IPS-18a (cell line): ENCODE data around the gene ZIC2.

Source experiments
- H3K27ac ChIP-seq: one replicate; pipeline ENCODE4 v1.5.1; 2013; ENCODE audit warnings: low read length
- H3K27me3 ChIP-seq: one replicate; pipeline ENCODE4 v1.6.1; 2013; ENCODE audit warnings: mild to moderate bottlenecking, low read length; ENCODE audit not compliant: control insufficient read depth, insufficient read depth
- H3K36me3 ChIP-seq: one replicate; pipeline ENCODE4 v1.6.1; 2013; ENCODE audit warnings: low read depth, low read length; ENCODE audit not compliant: control insufficient read depth
- H3K4me1 ChIP-seq: one replicate; pipeline ENCODE4 v1.6.1; 2013; ENCODE audit warnings: low read depth, low read length; ENCODE audit not compliant: control insufficient read depth
- H3K4me3 ChIP-seq: one replicate; pipeline ENCODE4 v1.5.1; 2013; ENCODE audit warnings: low read length
- H3K9ac ChIP-seq: one replicate; pipeline ENCODE4 v1.6.1; 2013; ENCODE audit warnings: mild to moderate bottlenecking, low read length, moderate library complexity
- H3K9me3 ChIP-seq: one replicate; pipeline ENCODE4 v1.6.1; 2013; ENCODE audit warnings: low read depth, low read length; ENCODE audit not compliant: control insufficient read depth

Gene ZIC2

DNA sequence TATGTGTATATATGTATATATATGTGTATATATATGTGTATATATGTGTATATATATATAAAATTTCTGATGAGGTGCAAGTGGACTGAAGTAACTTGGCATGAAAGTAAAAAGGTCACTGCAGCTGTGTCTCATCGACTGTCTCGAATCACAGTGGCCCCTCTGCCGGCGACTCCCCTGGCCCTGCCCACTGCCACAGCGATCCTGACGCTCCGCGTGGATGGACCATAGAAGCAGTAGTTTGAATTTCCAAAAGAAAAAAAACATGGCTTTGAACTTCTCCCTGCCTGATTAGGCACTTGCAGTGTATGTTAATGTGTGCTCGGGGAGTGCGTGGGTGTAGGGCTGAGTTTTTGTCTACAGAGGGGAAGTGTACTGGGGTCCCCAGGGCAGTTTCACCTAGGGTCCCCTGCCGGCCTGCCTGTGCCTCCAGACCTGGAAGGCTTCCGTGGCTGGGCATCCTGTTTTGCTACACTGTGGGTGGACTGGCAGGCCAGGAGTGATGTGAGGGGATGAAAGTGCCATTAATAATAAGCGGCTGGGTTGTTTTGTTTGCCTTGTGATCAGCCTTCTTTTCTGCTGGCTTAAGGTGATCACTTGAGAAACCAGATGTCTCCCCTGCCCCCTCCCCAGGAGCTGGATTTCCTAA lies 20.8 kb upstream of the ZIC2 start:
- Histone ChIP-seq H3K9me3 (no peaks in the 10 kb centered on the region), H3K4me3 (peak overlapping the region; percentile 63), H3K4me1 (peaks cover 54% of the 10 kb centered on the region), H3K9ac (no peak overlapping the region), H3K36me3 (peaks cover 30% of the 10 kb centered on the region), H3K27ac (no peak overlapping the region), H3K27me3 (peaks cover 76% of the 10 kb centered on the region)

DNA sequence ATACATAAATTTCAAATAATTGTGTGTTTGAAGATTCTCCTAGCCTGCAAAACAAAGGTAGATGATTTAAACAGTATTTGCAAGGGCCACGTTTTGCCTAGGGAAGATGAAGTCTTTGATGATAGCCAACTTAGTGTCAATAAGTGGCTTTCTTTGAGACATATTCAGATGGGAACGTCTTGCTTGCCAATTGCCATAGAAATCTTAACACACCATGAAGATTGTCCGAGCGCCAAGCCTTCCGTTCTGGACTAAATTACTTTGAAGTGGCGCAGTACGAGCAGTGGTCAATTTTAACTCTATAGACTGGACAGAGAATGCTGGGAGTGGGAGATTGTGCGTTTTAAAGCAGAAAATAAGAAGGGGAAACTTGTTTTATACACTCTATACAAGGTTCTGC lies 19.9 kb upstream of the ZIC2 start:
- no peak overlapping the region for H3K9ac ChIP-seq
- no peak overlapping the region for H3K4me3 ChIP-seq
- H3K4me1 ChIP-seq: peaks cover 62% of the 10 kb centered on the region
- no peak overlapping the region for H3K27ac ChIP-seq
- H3K36me3 ChIP-seq: peaks cover 38% of the 10 kb centered on the region
- H3K27me3 ChIP-seq: peaks cover 68% of the 10 kb centered on the region
- H3K9me3 ChIP-seq: no peaks in the 10 kb centered on the region

DNA sequence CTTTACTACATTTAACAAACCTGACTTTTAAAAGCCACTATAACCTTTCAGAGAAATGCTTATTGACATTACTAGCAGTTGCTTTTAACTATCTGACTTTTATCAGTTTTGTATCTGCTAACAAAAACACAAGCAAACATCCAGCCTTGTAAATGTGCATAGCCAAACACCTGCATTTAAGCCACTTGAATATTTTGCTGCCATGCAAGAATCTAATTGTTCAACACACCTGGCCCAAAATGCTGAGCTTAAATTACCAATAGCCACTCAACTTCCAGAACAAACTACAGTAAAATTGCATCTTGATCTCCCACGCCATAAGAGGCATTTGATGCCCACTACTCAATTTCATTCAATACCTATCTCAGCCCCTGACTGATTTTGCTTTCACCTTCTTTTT lies 19.3 kb upstream of the ZIC2 start:
- Histone ChIP-seq H3K4me1 (peaks cover 68% of the 10 kb centered on the region), H3K9ac (no peak overlapping the region), H3K9me3 (no peaks in the 10 kb centered on the region), H3K27me3 (peaks cover 62% of the 10 kb centered on the region), H3K4me3 (no peak overlapping the region), H3K36me3 (peaks cover 44% of the 10 kb centered on the region), H3K27ac (no peak overlapping the region)

DNA sequence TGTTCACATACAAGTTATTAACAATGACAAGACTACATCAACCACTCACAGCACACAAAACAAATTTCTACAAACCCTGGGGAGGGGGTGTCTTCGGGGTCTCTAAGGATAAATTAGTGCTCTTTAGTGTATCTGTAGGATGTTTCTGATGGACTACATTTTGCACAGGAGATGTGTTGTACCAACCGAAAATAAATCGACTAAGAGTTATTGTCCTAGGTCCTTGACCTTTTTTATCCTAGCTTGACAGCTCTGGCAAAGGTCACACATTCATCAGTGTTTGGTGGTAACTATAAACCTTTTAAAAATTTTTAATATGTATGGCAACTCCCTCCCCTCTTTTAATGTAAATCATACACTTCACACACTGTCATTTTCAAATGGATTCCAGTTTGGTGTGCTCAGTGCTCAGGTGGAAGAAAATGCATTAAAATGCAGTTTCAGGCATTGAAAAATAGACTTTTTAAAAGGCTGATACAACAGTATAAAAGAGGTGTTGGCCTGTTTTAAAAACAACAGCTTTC lies 17.7 kb upstream of the ZIC2 start:
- Histone ChIP-seq H3K4me3 (no peak overlapping the region), H3K27me3 (peaks cover 52% of the 10 kb centered on the region), H3K4me1 (peaks cover 68% of the 10 kb centered on the region), H3K27ac (no peak overlapping the region), H3K9me3 (no peaks in the 10 kb centered on the region), H3K36me3 (peaks cover 53% of the 10 kb centered on the region), H3K9ac (no peak overlapping the region)

DNA sequence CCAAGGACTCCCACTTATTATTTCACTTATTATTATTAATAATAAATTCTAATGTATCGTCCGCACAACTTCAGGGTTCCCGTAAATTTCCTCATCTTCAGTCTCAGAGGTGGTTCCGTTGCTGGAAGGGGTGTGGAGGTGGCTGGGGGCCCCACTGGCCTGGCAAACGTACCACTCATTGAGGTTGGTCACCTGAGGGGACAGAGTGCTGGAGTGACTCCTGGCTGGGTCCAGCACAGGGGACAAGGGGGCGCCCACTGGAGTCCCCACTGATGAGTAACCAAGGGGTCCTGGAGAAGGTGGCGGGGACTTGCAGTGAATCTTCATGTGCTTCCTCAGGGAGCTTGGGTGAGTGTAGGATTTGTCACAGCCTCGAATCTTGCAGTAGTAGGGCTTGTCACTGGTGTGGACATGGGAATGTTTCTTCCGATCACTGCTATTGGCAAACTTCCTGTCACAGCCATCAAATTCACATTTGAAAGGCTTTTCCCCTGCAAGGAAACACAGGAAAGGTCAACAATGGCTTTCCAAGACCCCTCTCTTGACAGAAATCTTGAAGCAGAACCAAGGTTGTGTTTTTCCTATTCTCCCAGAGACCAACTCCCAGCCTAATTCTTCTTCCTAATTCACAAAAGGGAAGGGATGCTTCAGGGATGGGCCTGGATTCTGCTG lies 16.1 kb upstream of the ZIC2 start:
- peaks cover 59% of the 10 kb centered on the region for H3K4me1 ChIP-seq
- peak overlapping the region; percentile 99 for H3K4me3 ChIP-seq
- peaks cover 59% of the 10 kb centered on the region for H3K36me3 ChIP-seq
- no peak overlapping the region for H3K27ac ChIP-seq
- peaks cover 36% of the 10 kb centered on the region for H3K27me3 ChIP-seq
- no peak overlapping the region for H3K9ac ChIP-seq
- no peaks in the 10 kb centered on the region for H3K9me3 ChIP-seq

DNA sequence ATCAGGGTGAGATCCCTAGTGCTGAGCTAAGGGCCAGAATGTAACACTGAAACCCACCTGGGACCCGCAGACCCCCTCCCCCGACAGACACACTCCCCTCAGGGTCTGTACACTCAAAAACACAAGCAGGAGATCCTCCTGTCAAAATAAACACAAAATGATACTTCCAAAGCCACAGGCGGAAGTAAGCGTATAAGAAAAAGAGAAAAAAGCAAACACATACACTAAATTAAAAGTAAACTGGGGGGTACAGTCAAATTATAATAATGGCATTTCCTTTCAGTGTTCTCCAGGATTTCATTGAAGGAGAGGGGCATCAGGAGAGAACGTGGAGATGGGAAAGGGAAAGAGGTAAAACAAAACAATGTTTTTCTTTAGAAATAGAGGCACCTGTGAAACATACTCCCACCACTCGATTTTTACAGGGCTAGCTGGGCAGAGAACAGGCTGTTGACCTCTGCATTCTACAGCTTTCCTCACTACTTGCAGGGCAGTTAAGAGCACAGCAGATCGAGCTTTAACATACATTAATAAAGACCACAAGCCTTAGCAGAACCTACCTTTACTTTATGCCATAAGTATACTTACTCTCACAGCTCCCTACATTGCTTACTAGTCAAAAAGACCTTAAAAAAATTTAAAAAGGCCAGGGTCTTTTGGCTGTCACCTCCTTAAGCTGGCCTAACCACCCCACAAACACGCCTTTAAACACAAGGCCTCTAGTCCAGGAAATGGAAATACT lies 15.3 kb upstream of the ZIC2 start:
- Histone ChIP-seq H3K9ac (peak overlapping the region; percentile 89), H3K36me3 (peaks cover 59% of the 10 kb centered on the region)

DNA sequence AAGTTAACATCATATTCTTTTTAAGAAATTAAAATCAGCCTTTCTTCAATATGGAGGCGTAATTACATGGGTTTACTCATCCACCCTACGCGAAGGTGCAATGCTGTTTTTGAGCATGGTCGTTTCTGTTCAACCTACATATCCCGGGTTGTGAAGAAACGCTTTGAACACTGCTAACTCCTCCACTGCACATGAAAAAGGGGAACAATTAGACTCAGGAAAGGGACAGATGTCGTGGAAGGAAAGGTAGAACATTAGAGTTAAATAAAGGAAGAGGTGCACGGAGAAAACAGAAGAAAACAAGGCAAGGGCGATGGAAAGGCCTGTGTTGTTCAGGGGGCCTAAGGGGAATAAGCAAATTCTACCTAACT lies 14.1 kb upstream of the ZIC2 start:
- H3K27ac ChIP-seq: peak overlapping the region; percentile 73
- peaks cover 59% of the 10 kb centered on the region for H3K36me3 ChIP-seq
- peaks cover 44% of the 10 kb centered on the region for H3K4me1 ChIP-seq
- peaks cover 18% of the 10 kb centered on the region for H3K27me3 ChIP-seq
- H3K9ac ChIP-seq: peak overlapping the region; percentile 89
- no peaks in the 10 kb centered on the region for H3K9me3 ChIP-seq
- H3K4me3 ChIP-seq: peak overlapping the region; percentile 99

More for the DNA sequence above, 15.3 kb upstream of the ZIC2 start:
- no peaks in the 10 kb centered on the region for H3K9me3 ChIP-seq
- H3K27ac ChIP-seq: no peak overlapping the region
- peaks cover 29% of the 10 kb centered on the region for H3K27me3 ChIP-seq
- peaks cover 52% of the 10 kb centered on the region for H3K4me1 ChIP-seq
- H3K4me3 ChIP-seq: peak overlapping the region; percentile 99

DNA sequence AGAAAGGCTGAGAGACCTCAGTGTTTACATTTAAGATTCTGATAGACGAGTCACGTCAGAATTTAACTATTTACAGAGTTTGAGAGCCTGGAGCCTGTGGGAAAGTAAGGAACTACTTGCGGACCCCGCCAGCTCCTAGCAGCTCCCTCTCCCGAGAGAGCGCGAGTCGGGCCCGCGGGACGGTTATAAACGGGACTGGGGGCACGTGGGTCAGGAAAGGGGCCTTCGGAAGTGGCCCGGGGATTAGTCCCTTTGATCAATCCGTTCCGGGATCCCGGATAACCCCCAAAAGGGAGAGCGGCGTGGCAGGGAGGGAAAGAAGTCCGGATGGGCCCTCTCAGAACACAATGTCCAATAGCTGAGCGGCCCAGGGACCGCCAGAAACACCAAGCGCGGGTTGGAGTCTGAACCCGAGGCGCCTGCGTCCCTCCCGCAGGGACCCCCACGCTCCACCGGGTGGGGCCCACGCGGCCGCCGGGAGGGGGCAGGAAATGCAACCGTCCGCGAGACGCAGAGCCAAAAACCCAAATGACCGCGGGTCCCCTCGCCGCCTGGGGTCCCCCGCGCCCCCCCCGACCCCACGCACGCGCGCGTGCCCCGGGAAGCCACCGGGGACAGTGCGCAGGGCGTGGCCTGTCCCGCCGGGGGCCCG lies 13.6 kb upstream of the ZIC2 start:
- Histone ChIP-seq H3K9ac (peak overlapping the region; percentile 89), H3K36me3 (peaks cover 55% of the 10 kb centered on the region), H3K4me3 (peak overlapping the region; percentile 99), H3K27me3 (peaks cover 15% of the 10 kb centered on the region), H3K27ac (peak overlapping the region; percentile 73), H3K4me1 (peaks cover 45% of the 10 kb centered on the region), H3K9me3 (no peaks in the 10 kb centered on the region)

DNA sequence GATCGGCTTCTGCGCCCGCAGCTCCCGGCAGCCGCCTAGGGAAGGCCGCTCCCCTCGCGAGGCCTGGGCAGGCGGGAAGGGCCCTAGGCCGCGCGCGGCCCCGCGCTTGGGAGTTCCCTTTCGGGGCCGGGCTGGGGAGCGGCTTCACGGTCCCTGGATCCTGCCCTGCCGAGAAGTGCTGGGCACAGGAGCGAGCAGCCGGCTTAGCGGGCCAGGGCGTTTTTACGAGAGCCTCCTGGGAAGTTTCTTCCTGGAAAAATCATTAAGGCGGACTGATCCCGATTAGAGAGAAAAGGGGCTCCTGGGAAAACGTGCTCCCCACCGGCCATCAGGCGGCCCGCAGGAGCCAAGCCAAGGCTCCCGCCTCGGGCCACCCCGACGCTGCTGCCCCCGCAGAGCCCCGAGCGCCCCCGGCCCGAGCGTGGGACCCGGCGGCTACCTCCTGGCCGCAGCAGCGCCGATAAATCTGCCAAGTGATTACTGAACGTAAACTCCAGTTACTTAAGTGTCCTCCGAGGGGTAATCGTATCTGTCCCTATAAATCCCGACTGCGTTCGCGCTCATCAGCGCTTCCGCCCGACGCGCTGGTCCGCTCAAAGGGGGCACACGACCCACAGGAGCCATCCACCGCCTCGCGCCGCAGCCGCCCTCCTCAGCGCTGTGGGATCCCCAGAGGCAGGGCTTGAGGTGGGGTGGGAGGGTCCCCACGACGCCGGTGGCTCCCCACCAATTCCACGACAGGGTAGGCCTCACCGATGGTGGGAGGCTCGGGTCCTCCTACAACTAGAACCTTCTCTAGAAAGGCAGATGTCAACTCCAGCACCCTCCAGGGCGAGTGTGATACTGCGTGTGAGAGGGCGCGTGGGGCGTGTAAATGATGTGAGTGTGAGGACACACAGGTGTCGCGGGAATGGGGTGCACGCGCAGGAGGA lies 12.8 kb upstream of the ZIC2 start:
- no peaks in the 10 kb centered on the region for H3K9me3 ChIP-seq
- peak overlapping the region; percentile 89 for H3K9ac ChIP-seq
- H3K27me3 ChIP-seq: peaks cover 13% of the 10 kb centered on the region
- peaks cover 50% of the 10 kb centered on the region for H3K4me1 ChIP-seq
- peaks cover 48% of the 10 kb centered on the region for H3K36me3 ChIP-seq
- peak overlapping the region; percentile 99 for H3K4me3 ChIP-seq
- peak overlapping the region; percentile 65 for H3K27ac ChIP-seq

DNA sequence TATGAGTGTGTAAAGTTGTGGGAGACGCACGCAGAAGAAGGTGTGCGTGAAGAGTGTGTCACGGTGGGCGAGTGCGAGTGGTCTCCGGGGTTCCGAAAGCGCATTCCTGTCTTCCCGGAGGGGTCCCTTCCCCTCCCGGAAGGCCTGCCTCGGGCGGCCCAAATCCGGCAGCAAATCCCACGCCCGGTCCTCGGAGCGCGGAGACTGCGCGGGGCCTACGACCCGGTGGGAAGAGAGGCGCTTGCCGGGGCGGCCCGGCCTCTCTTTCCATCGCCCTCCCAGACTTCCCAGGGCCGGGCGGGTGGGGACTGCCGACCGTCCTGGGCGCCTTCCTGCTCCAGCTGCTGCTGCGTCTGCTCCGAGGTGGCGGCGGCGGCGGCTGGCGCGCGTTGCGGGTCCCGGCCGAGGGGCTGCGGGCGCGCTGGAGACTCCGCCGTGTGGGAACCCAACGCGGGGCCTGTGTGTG lies 12.1 kb upstream of the ZIC2 start:
- peak overlapping the region; percentile 89 for H3K9ac ChIP-seq
- H3K9me3 ChIP-seq: no peaks in the 10 kb centered on the region
- peaks cover 51% of the 10 kb centered on the region for H3K4me1 ChIP-seq
- H3K36me3 ChIP-seq: peaks cover 41% of the 10 kb centered on the region
- peaks cover 7% of the 10 kb centered on the region for H3K27me3 ChIP-seq
- peak overlapping the region; percentile 65 for H3K27ac ChIP-seq
- H3K4me3 ChIP-seq: peak overlapping the region; percentile 99
